Measurements from ENCODE around the gene CCSER1. TPM values are rescaled to one million over a fixed set of nuclear protein-coding genes. Genes with fewer than 3 reads are reported as not detected.

Gene CCSER1
- total RNA-seq, 1 experiment from 2014 or later, result 0.05 TPM

GRCh38 chr4:91256751-91257150, 1129.6 kb downstream of the CCSER1 start:
- H3K4me1 ChIP-seq (ENCODE audit: control insufficient read depth, insufficient read depth, low read length), result no peaks in the 10 kb centered on the region
- H3K27ac ChIP-seq (ENCODE audit: low read length), result no peak overlapping the region
- H3K4me3 ChIP-seq (ENCODE audit: low read depth in 2 of 2, low read length in 2 of 2), result no peak overlapping the region
- CTCF ChIA-PET, result no interaction called here
- no TSS peak for BruUV-seq (replicated peaks)
- DNase-seq (ENCODE audit: low read depth, low spot score), result no peak
- TF ChIP-seq POLR2AphosphoS5 (IDR thresholded peaks at IDR 0.05; ENCODE audit: low read depth, low read length) (no peak), REST (IDR thresholded peaks at IDR 0.05; ENCODE audit: insufficient read depth in 1 of 2, low read depth in 2 of 2, low read length in 1 of 2) (no peak), CTCF (IDR thresholded peaks at IDR 0.05) (no peak), SIN3A (IDR thresholded peaks at IDR 0.05; ENCODE audit: borderline replicate concordance, insufficient read depth, low read depth, low read length) (no peak), TCF7L2 (IDR thresholded peaks at IDR 0.05; ENCODE audit: low read depth, low read length) (no peak)
- ATAC-seq, result no peak
- no peaks in the 10 kb centered on the region for H3K27me3 ChIP-seq (ENCODE audit: control insufficient read depth, insufficient read depth, low read length)
- in situ Hi-C loops (cut with HindIII; ENCODE audit: low pct_unique_long_range_greater_than_20kb, low sequenced_read_pairs) (no loop called here), intact Hi-C loops (cut with micrococcal nuclease; ENCODE audit: unreplicated experiment) (no loop called here)
- no peaks in the 10 kb centered on the region for H3K9me3 ChIP-seq (ENCODE audit: control insufficient read depth, insufficient read depth, low read depth, low read length)
- no peaks in the 10 kb centered on the region for H3K36me3 ChIP-seq (ENCODE audit: control insufficient read depth, insufficient read depth, low read length)
- POLR2A ChIA-PET, result no interaction called here

- Histone ChIP-seq H3K9me3 (ENCODE audit: control insufficient read depth, insufficient read depth, low read depth, low read length) (no peaks in the 10 kb centered on the region), H3K4me3 (ENCODE audit: low read depth in 2 of 2, low read length in 2 of 2) (no peak overlapping the region), H3K36me3 (ENCODE audit: control insufficient read depth, insufficient read depth, low read length) (no peaks in the 10 kb centered on the region), H3K27me3 (ENCODE audit: control insufficient read depth, insufficient read depth, low read length) (no peaks in the 10 kb centered on the region), H3K4me1 (ENCODE audit: control insufficient read depth, insufficient read depth, low read length) (no peaks in the 10 kb centered on the region), H3K27ac (ENCODE audit: low read length) (no peak overlapping the region)
- in situ Hi-C loops (cut with HindIII; ENCODE audit: low pct_unique_long_range_greater_than_20kb, low sequenced_read_pairs) (no loop called here), intact Hi-C loops (cut with micrococcal nuclease; ENCODE audit: unreplicated experiment) (no loop called here)
- no peak for TF ChIP-seq REST (IDR thresholded peaks at IDR 0.05; ENCODE audit: insufficient read depth in 1 of 2, low read depth in 2 of 2, low read length in 1 of 2)
- TF ChIP-seq POLR2AphosphoS5 (IDR thresholded peaks at IDR 0.05; ENCODE audit: low read depth, low read length), result no peak
- TF ChIP-seq SIN3A (IDR thresholded peaks at IDR 0.05; ENCODE audit: borderline replicate concordance, insufficient read depth, low read depth, low read length), result no peak
- TF ChIP-seq CTCF (IDR thresholded peaks at IDR 0.05), result no peak
- TF ChIP-seq TCF7L2 (IDR thresholded peaks at IDR 0.05; ENCODE audit: low read depth, low read length), result no peak
- ChIA-PET POLR2A (no interaction called here), CTCF (no interaction called here)
- no TSS peak for BruUV-seq (replicated peaks)
- DNase-seq (ENCODE audit: low read depth, low spot score) (no peak), ATAC-seq (no peak)
Observed at GRCh38 chr4:91257721-91258120, 1130.5 kb downstream of the CCSER1 start.
